Loucy (cell line): ENCODE measurements around the gene FAM83B.

Source experiments
- EZH2phosphoT487 ChIP-seq: fragments of 200-600 bp; IDR thresholded peaks from 2 replicates; pipeline ENCODE4 v1.6.1; 2018; ENCODE audit warnings: antibody characterized with exemption, mild to moderate bottlenecking, moderate library complexity, borderline replicate concordance
- TF ChIP-seq, protein P1 (sequence below): fragments of 200-600 bp; sonication (generic); conservative IDR thresholded peaks from 2 replicates; pipeline ENCODE4 v1.5.1; 2014; ENCODE audit warnings: mild to moderate bottlenecking, antibody characterized with exemption, low read length

DNA sequence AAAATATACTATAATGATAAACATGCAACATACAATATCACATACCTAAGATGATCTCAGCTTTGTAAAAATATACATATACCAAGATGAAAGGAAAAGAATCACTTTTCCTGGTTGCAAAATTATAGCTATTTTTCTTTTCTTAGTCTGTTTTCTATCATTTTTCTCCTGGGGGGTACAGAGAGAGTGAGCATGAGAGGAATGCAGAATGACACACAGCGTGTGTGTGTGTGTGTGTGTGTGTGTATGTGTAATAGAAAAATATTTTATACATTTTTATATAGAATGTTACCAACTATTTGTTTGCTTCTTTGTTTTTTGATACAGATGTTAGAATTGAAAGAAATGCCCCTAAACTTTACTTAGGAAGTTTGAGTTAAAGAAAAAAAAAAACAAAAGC lies 64.3 kb downstream of the FAM83B start:
- TF ChIP-seq, protein P1, sequence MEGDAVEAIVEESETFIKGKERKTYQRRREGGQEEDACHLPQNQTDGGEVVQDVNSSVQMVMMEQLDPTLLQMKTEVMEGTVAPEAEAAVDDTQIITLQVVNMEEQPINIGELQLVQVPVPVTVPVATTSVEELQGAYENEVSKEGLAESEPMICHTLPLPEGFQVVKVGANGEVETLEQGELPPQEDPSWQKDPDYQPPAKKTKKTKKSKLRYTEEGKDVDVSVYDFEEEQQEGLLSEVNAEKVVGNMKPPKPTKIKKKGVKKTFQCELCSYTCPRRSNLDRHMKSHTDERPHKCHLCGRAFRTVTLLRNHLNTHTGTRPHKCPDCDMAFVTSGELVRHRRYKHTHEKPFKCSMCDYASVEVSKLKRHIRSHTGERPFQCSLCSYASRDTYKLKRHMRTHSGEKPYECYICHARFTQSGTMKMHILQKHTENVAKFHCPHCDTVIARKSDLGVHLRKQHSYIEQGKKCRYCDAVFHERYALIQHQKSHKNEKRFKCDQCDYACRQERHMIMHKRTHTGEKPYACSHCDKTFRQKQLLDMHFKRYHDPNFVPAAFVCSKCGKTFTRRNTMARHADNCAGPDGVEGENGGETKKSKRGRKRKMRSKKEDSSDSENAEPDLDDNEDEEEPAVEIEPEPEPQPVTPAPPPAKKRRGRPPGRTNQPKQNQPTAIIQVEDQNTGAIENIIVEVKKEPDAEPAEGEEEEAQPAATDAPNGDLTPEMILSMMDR: no peak
- no peak for TF ChIP-seq EZH2phosphoT487
